Eye (tissue), 1 donor: ENCODE measurements around the gene FRMPD1.

Experiments
- DNase-seq: peaks from one replicate; pipeline ENCODE4 v3.0.0-alpha.2; 2015

Gene FRMPD1

DNA sequence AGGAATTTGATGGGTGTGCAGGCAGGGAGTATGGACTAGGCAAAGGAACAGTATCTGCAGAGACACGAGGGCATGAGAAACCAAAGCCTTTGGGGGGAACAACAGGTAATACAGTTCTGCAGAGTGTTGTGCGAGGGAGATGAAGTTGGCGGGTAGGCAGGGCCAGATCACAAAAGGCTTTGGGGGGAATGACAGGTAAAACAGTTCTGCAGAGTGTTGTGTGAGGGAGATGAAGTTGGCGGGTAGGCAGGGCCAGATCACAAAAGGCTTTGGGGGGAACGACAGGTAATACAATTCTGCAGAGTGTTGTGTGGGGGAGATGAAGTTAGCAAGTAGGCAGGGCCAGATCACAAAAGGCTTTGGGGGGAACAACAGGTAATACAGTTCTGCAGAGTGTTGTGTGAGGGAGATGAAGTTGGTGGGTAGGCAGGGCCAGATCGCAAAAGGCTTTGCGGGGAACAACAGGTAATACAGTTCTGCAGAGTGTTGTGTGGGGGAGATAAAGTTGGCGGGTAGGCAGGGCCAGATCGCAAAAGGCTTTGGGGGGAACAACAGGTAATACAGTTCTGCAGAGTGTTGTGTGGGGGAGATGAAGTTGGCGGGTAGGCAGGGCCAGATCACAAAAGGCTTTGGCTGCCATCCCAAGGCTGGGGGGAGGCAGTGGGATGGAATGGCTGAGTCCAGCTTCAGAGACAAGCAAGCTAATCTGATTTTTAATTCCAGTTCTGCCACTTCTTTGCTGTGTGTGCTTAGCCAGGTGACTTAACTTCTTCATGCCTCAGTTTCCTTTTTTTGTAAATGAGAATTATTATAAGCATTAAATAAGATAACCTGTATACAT lies 33.0 kb downstream of the FRMPD1 start:
- no peak for DNase-seq

DNA sequence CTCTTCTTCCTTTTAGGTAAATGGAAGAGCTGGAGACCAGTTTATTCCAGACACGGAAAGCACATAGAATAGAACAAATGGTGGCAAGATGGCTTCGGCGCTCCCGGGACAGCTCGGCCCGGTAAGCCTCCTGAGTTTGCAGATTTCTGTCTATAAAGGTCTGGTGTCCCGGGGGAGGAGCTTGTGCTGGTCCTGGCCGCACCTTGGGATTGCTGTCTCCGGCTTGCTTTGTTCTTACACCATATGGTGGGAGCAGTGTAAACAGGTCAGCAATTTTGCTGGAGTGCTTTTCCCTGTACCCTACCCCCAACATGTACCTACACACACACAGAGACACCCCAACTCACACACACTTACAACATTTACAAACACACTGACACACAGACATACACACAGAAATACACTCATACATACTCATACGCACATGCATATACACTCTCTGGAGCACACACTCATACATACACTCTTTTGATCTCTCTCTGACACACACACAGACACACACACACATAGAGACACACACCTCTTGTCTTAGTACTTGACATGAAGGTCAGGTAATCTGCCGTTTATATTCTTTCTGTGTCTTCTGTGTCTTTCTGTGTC lies 42.0 kb downstream of the FRMPD1 start:
- no peak for DNase-seq

DNA sequence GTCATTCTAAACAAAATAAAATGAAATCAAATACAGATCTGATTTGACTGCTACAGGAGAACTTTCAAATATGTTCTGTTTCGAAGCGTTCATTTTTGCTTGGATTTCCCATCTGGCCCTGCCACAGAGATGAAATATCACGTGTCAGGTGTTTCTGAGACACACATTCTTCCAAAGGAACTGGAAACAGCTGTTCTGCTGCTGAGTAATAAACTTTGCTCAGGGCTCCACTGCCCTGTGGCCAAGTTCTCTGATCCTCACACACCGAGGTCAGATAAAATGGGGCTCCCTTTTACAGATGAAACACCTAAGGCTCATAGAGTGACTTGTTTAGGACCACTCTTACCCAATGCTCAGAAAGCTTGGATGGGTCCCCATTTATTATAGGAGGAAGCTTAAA lies 42.5 kb downstream of the FRMPD1 start:
- DNase-seq, result no peak

- DNase-seq, result no peak
These were observed 43.6 kb downstream of the FRMPD1 start for GRCh38 chr9:37694355-37694754.

GRCh38 chr9:37696528-37696927 lies 45.8 kb downstream of the FRMPD1 start:
- DNase-seq, result no peak

- DNase-seq, result no peak
These were observed 49.4 kb downstream of the FRMPD1 start for GRCh38 chr9:37700131-37700530.

- no peak for DNase-seq
These were observed 50.1 kb downstream of the FRMPD1 start for GRCh38 chr9:37700900-37701299.

DNA sequence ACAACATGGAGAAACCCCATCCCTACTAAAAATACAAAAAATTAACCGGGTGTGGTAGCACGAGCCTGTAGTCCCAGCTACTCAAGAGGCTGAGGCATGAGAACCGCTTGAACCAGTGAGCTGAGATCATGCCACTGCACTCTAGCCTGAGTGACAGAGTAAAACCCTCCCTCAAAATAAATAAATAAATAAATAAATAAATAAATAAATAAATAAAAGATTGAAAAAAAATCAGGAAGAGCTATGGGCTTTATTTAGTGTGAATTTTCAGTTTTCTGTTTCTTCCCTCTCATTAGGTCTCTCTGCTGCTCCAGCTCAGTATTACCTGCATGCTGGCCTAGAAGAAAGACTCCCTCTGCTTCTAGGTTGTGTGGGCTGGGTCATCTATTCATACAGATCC lies 55.0 kb downstream of the FRMPD1 start:
- DNase-seq, result no peak

GRCh38 chr9:37706290-37706689 lies 55.5 kb downstream of the FRMPD1 start:
- no peak for DNase-seq

DNA sequence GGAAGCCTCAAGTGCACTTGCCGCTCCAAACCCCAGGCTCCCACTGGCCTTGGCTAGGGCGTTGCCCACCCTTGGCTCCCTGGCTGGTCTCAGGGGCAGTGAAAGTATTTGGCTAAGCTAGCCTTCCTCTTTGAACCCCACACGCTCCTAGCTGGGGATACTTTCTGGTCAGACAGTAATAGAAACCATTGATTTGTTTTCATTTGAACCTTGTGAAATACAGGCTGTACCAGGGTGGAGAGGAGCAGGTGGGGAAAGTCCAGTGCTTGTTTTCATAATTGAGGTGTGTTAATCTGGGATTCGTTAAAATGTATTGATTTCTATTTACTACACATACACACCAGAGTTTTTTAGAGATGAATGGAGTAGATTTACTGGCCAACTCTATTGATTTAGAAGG lies 57.0 kb downstream of the FRMPD1 start:
- no peak for DNase-seq

DNA sequence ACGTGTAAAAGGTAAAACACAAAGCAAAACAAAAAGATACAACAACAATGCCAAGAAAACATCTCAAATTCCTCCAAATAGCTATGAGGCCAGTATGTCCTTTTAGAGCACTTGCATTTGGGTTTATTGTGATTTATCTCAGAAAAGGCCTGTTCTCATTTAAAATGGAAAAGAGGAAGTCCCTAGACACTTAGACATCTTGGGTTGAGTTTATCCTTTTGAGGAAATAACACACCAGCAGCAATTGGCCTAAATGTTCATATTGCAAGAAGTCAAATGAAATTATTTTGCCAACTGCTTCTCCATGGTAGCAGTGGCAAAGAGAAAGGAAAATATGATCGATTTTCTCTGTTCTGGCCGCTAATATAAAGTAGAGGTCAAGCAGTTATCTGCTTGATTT lies 59.3 kb downstream of the FRMPD1 start:
- DNase-seq, result no peak

- no peak for DNase-seq
These were observed 64.5 kb downstream of the FRMPD1 start for GRCh38 chr9:37715260-37715659.

DNA sequence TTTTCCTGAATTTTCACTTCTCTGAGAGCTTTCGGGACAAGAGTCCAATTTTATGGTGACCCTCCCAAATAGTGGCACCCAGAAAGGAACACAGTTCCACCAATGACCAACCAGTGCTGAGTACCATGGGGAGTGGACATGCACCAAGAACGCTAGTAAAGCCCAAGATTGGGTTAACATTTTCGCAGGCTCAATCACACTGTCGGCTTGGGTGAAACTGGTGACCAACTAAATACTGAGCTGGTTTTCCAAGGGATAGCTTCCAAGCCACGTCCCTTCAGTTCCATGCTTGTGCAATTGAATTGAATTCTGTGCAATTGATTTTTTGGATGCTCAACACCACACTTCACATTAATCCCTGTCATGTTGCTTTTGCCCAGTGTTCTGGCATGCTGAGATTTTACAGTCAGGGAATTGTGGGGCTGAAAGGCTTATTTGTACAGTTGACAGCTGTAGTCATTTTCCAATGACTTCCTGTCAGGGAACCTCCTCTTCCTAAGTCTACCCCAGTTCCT lies 65.3 kb downstream of the FRMPD1 start:
- DNase-seq, result no peak

GRCh38 chr9:37719526-37719925 lies 68.8 kb downstream of the FRMPD1 start:
- DNase-seq, result no peak

GRCh38 chr9:37727013-37727412 lies 76.3 kb downstream of the FRMPD1 start:
- DNase-seq, result no peak

DNA sequence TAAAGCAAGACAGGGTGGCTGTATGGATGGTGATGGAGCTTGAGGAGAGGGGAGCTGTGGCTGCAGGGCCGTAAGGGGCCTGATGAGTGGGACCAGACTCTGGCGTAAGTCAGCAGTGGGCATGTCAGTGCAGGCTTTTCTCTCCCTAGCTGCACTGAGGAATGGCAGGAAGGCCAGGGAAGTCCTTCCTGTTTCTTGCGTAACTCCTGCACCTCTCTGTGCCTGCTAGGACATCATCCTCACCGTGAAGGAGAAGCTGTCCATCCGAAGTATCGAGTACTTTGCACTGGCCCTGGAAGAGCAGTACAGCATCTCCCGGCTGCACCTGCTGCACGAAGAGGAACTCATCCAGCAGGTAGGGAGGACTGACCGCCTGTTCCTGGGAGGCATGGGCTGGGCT lies 78.7 kb downstream of the FRMPD1 start:
- DNase-seq, result no peak

DNA sequence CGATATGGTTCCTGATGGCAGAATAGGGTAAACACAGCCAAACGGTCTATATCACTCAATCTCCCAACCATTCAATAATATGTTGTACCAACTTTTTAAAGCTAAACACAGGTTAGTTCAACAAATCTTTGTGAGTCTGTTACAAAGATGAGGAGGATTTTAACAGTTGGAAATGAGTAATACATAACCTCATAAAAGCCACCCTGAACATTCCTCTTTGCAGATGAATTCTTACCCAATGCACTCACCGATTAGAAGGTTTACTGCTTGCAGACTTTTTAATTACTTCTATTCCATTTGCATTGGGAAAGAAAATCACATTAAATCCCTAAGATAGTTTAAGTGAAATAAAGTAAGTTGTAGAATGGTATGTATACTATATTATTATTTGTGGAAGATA lies 79.5 kb downstream of the FRMPD1 start:
- no peak for DNase-seq

- no peak for DNase-seq
These were observed 80.1 kb downstream of the FRMPD1 start for GRCh38 chr9:37730839-37731238.

GRCh38 chr9:37732086-37732741 lies 81.5 kb downstream of the FRMPD1 start:
- peak; percentile 38 for DNase-seq

GRCh38 chr9:37732952-37733351 lies 82.2 kb downstream of the FRMPD1 start:
- no peak for DNase-seq

GRCh38 chr9:37739222-37739621 lies 88.5 kb downstream of the FRMPD1 start:
- DNase-seq, result no peak

- no peak for DNase-seq
These were observed 89.4 kb downstream of the FRMPD1 start for GRCh38 chr9:37740128-37740527.

- no peak for DNase-seq
These were observed 90.0 kb downstream of the FRMPD1 start for GRCh38 chr9:37740631-37741328.
